ENCODE results near the gene ELAVL1. TPM values are rescaled to one million over a fixed set of nuclear protein-coding genes. Genes with fewer than 3 reads are reported as not detected.

Gene ELAVL1
- total and polyA plus RNA-seq, 9 of the 15 experiments (the other 6 are each of a cell fraction or from before 2014, with no cell fraction given) = 4.3 to 172 (median 69.2) TPM

DNA sequence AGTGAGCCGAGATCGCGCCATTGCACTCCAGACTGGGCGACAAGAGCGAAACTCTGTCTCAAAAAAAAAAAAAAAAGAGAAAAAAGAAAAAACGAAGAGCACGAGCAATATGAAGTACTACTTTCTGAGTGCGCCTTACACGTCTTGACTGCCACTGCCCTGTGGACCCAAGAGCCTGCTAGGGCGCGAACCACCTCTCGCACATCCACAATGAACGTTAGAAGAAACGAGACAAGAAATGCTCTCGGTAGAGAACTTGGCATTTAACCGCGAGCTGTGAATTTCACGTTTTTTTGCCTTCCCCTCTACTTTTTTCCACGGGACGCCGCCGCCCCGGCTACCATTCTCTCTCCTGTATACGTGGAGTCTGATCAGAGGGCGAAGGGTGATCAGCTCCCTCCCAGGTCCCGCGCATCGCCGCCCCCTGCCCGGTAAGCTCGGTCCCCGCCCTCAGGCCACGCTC, 62.4 kb downstream of the ELAVL1 start (continued):
- TF ChIP-seq FOXK1 (CRISPR knock-in tag; IDR thresholded peaks at IDR 0.05; ENCODE audit: borderline replicate concordance) = peak; percentile 14; the same call in 1 of the 2 replicates
- TF ChIP-seq, protein P1, sequence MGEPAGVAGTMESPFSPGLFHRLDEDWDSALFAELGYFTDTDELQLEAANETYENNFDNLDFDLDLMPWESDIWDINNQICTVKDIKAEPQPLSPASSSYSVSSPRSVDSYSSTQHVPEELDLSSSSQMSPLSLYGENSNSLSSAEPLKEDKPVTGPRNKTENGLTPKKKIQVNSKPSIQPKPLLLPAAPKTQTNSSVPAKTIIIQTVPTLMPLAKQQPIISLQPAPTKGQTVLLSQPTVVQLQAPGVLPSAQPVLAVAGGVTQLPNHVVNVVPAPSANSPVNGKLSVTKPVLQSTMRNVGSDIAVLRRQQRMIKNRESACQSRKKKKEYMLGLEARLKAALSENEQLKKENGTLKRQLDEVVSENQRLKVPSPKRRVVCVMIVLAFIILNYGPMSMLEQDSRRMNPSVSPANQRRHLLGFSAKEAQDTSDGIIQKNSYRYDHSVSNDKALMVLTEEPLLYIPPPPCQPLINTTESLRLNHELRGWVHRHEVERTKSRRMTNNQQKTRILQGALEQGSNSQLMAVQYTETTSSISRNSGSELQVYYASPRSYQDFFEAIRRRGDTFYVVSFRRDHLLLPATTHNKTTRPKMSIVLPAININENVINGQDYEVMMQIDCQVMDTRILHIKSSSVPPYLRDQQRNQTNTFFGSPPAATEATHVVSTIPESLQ (CRISPR knock-in tag; IDR thresholded peaks at IDR 0.05) = peak; percentile 75; the same call in 1 of the 2 replicates
- TF ChIP-seq TEAD2 (tag; IDR thresholded peaks at IDR 0.05) = no peak
- TF ChIP-seq, protein P2, sequence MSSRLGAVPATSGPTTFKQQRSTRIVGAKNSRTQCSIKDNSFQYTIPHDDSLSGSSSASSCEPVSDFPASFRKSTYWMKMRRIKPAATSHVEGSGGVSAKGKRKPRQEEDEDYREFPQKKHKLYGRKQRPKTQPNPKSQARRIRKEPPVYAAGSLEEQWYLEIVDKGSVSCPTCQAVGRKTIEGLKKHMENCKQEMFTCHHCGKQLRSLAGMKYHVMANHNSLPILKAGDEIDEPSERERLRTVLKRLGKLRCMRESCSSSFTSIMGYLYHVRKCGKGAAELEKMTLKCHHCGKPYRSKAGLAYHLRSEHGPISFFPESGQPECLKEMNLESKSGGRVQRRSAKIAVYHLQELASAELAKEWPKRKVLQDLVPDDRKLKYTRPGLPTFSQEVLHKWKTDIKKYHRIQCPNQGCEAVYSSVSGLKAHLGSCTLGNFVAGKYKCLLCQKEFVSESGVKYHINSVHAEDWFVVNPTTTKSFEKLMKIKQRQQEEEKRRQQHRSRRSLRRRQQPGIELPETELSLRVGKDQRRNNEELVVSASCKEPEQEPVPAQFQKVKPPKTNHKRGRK (tag; IDR thresholded peaks at IDR 0.05) = no peak
- TF ChIP-seq, protein P3, sequence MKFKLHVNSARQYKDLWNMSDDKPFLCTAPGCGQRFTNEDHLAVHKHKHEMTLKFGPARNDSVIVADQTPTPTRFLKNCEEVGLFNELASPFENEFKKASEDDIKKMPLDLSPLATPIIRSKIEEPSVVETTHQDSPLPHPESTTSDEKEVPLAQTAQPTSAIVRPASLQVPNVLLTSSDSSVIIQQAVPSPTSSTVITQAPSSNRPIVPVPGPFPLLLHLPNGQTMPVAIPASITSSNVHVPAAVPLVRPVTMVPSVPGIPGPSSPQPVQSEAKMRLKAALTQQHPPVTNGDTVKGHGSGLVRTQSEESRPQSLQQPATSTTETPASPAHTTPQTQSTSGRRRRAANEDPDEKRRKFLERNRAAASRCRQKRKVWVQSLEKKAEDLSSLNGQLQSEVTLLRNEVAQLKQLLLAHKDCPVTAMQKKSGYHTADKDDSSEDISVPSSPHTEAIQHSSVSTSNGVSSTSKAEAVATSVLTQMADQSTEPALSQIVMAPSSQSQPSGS (CRISPR knock-in tag; IDR thresholded peaks at IDR 0.05) = 0 out of 2 replicates have a peak, but pooled peaks have one; percentile 25
- no peak for TF ChIP-seq CBFA2T2 (conservative IDR thresholded peaks at IDR 0.05)
- TF ChIP-seq CHD4 (IDR thresholded peaks at IDR 0.05; ENCODE audit: insufficient read depth, insufficient replicate concordance, low read depth, low read length, poor library complexity, severe bottlenecking) = no peak
